NT2/D1 (cell line): Measurements from ENCODE around the gene GNA12.

Experiments used
- SUZ12 ChIP-seq: IDR thresholded peaks from 2 replicates; pipeline ENCODE4 v1.6.1; 2011; ENCODE audit not compliant: insufficient read length, insufficient read depth; ENCODE audit errors: extremely low read depth
- ZNF274 ChIP-seq: IDR thresholded peaks from 2 replicates; pipeline ENCODE4 v1.6.1; 2011; ENCODE audit warnings: mild to moderate bottlenecking, low read depth, low read length

GRCh38 chr7:2755531-2755930 is 88.6 kb downstream of the GNA12 start:
- TF ChIP-seq SUZ12 (no peak), ZNF274 (no peak)
